ENCODE measurements around the gene FOXR1.
"Not testable (repeated sequence)": the region's sequence is repeated elsewhere in the genome, so short reads cannot be mapped to it uniquely, and the experiment has no call there.

Gene FOXR1

GRCh38 chr11:118953265-118953664 lies 18.3 kb upstream of the FOXR1 start:
- Histone ChIP-seq H3K27ac (ENCODE audit: low read length) (no peak overlapping the region), H3K4me3 (ENCODE audit: low read length) (no peak overlapping the region), H3K36me3 (ENCODE audit: control insufficient read depth, insufficient read depth, low read length) (no peaks in the 10 kb centered on the region), H3K9me3 (ENCODE audit: control insufficient read depth, insufficient read depth, low read length) (no peaks in the 10 kb centered on the region), H3K27me3 (ENCODE audit: control insufficient read depth, insufficient read depth, low read length) (no peaks in the 10 kb centered on the region), H3K4me1 (ENCODE audit: control insufficient read depth, insufficient read depth, low read length) (no peaks in the 10 kb centered on the region)
- DNase-seq (ENCODE audit: low read depth, low spot score), result no peak
- no CpG with 5 or more reads among the region's 6 CpGs for whole genome bisulfite sequencing (ENCODE audit: insufficient coverage, insufficient read length)

- WGBS (ENCODE audit: insufficient coverage, insufficient read length), result no CpG with 5 or more reads among the region's 6 CpGs
- H3K4me1 ChIP-seq (ENCODE audit: control insufficient read depth, insufficient read depth, low read length); H3K4me3 ChIP-seq (ENCODE audit: low read length); H3K36me3 ChIP-seq (ENCODE audit: control insufficient read depth, insufficient read depth, low read length); DNase-seq (ENCODE audit: low read depth, low spot score); H3K9me3 ChIP-seq (ENCODE audit: control insufficient read depth, insufficient read depth, low read length); H3K27me3 ChIP-seq (ENCODE audit: control insufficient read depth, insufficient read depth, low read length); H3K27ac ChIP-seq (ENCODE audit: low read length): not testable (repeated sequence)
Observed at GRCh38 chr11:118953976-118954375, 17.6 kb upstream of the FOXR1 start.

GRCh38 chr11:118956094-118956846 lies 15.3 kb upstream of the FOXR1 start, which contains the start of gene UPK2:
Gene UPK2, plus strand, starts transcription at chr11:118956298. Its CDS starts 53 bp downstream, at chr11:118956351.
- Histone ChIP-seq H3K27ac (ENCODE audit: low read length) (no peak within 1 kb of the TSS), H3K9me3 (ENCODE audit: control insufficient read depth, insufficient read depth, low read length) (no peaks in the 10 kb centered on the region), H3K4me3 (ENCODE audit: low read length) (no peak within 1 kb of the TSS), H3K27me3 (ENCODE audit: control insufficient read depth, insufficient read depth, low read length) (no peaks in the 10 kb centered on the region), H3K36me3 (ENCODE audit: control insufficient read depth, insufficient read depth, low read length) (no peaks in the 10 kb centered on the region), H3K4me1 (ENCODE audit: control insufficient read depth, insufficient read depth, low read length) (no peaks in the 10 kb centered on the region)
- no CpG with 5 or more reads among the region's 7 CpGs for WGBS (ENCODE audit: insufficient coverage, insufficient read length)
- DNase-seq (ENCODE audit: low read depth, low spot score), result peak; percentile 83

GRCh38 chr11:118956847-118957469 lies 14.6 kb upstream of the FOXR1 start:
- WGBS (ENCODE audit: insufficient coverage, insufficient read length), result no CpG with 5 or more reads among the region's 14 CpGs

GRCh38 chr11:118957549-118957948 lies 14.0 kb upstream of the FOXR1 start:
- no CpG with 5 or more reads among the region's 11 CpGs for WGBS (ENCODE audit: insufficient coverage, insufficient read length)
- Histone ChIP-seq H3K4me1 (ENCODE audit: control insufficient read depth, insufficient read depth, low read length) (no peaks in the 10 kb centered on the region), H3K27ac (ENCODE audit: low read length) (no peak overlapping the region), H3K27me3 (ENCODE audit: control insufficient read depth, insufficient read depth, low read length) (no peaks in the 10 kb centered on the region), H3K36me3 (ENCODE audit: control insufficient read depth, insufficient read depth, low read length) (no peaks in the 10 kb centered on the region), H3K9me3 (ENCODE audit: control insufficient read depth, insufficient read depth, low read length) (no peaks in the 10 kb centered on the region), H3K4me3 (ENCODE audit: low read length) (no peak overlapping the region)
- no peak for DNase-seq (ENCODE audit: low read depth, low spot score)

More at GRCh38 chr11:118956847-118957469, 14.6 kb upstream of the FOXR1 start:
- H3K36me3 ChIP-seq (ENCODE audit: control insufficient read depth, insufficient read depth, low read length), result no peaks in the 10 kb centered on the region
- H3K4me3 ChIP-seq (ENCODE audit: low read length), result no peak overlapping the region
- DNase-seq (ENCODE audit: low read depth, low spot score), result no peak
- no peaks in the 10 kb centered on the region for H3K27me3 ChIP-seq (ENCODE audit: control insufficient read depth, insufficient read depth, low read length)
- H3K4me1 ChIP-seq (ENCODE audit: control insufficient read depth, insufficient read depth, low read length), result no peaks in the 10 kb centered on the region
- H3K27ac ChIP-seq (ENCODE audit: low read length), result no peak overlapping the region
- no peaks in the 10 kb centered on the region for H3K9me3 ChIP-seq (ENCODE audit: control insufficient read depth, insufficient read depth, low read length)

GRCh38 chr11:118957968-118958367 lies 13.6 kb upstream of the FOXR1 start:
- DNase-seq (ENCODE audit: low read depth, low spot score), result no peak
- H3K4me3 ChIP-seq (ENCODE audit: low read length), result no peak overlapping the region
- no peaks in the 10 kb centered on the region for H3K27me3 ChIP-seq (ENCODE audit: control insufficient read depth, insufficient read depth, low read length)
- no peaks in the 10 kb centered on the region for H3K9me3 ChIP-seq (ENCODE audit: control insufficient read depth, insufficient read depth, low read length)
- WGBS (ENCODE audit: insufficient coverage, insufficient read length), result no CpG with 5 or more reads among the region's 8 CpGs
- no peaks in the 10 kb centered on the region for H3K4me1 ChIP-seq (ENCODE audit: control insufficient read depth, insufficient read depth, low read length)
- H3K36me3 ChIP-seq (ENCODE audit: control insufficient read depth, insufficient read depth, low read length), result no peaks in the 10 kb centered on the region
- no peak overlapping the region for H3K27ac ChIP-seq (ENCODE audit: low read length)

GRCh38 chr11:118958577-118958976 lies 13.0 kb upstream of the FOXR1 start:
- no CpG with 5 or more reads among the region's 2 CpGs for WGBS (ENCODE audit: insufficient coverage, insufficient read length)
- DNase-seq (ENCODE audit: low read depth, low spot score), result no peak
- no peak overlapping the region for H3K27ac ChIP-seq (ENCODE audit: low read length)
- H3K9me3 ChIP-seq (ENCODE audit: control insufficient read depth, insufficient read depth, low read length), result no peaks in the 10 kb centered on the region
- no peaks in the 10 kb centered on the region for H3K27me3 ChIP-seq (ENCODE audit: control insufficient read depth, insufficient read depth, low read length)
- H3K4me1 ChIP-seq (ENCODE audit: control insufficient read depth, insufficient read depth, low read length), result no peaks in the 10 kb centered on the region
- no peak overlapping the region for H3K4me3 ChIP-seq (ENCODE audit: low read length)
- H3K36me3 ChIP-seq (ENCODE audit: control insufficient read depth, insufficient read depth, low read length), result no peaks in the 10 kb centered on the region

GRCh38 chr11:118961189-118961588 lies 10.4 kb upstream of the FOXR1 start:
- no peak overlapping the region for H3K4me3 ChIP-seq (ENCODE audit: low read length)
- no peaks in the 10 kb centered on the region for H3K27me3 ChIP-seq (ENCODE audit: control insufficient read depth, insufficient read depth, low read length)
- DNase-seq (ENCODE audit: low read depth, low spot score), result no peak
- no peaks in the 10 kb centered on the region for H3K9me3 ChIP-seq (ENCODE audit: control insufficient read depth, insufficient read depth, low read length)
- no peak overlapping the region for H3K27ac ChIP-seq (ENCODE audit: low read length)
- no peaks in the 10 kb centered on the region for H3K36me3 ChIP-seq (ENCODE audit: control insufficient read depth, insufficient read depth, low read length)
- H3K4me1 ChIP-seq (ENCODE audit: control insufficient read depth, insufficient read depth, low read length), result no peaks in the 10 kb centered on the region
- no CpG with 5 or more reads among the region's 5 CpGs for WGBS (ENCODE audit: insufficient coverage, insufficient read length)

GRCh38 chr11:118961591-118961990 lies 10.0 kb upstream of the FOXR1 start:
- Histone ChIP-seq H3K4me1 (ENCODE audit: control insufficient read depth, insufficient read depth, low read length) (no peaks in the 10 kb centered on the region), H3K27ac (ENCODE audit: low read length) (no peak overlapping the region), H3K27me3 (ENCODE audit: control insufficient read depth, insufficient read depth, low read length) (no peaks in the 10 kb centered on the region), H3K36me3 (ENCODE audit: control insufficient read depth, insufficient read depth, low read length) (no peaks in the 10 kb centered on the region), H3K9me3 (ENCODE audit: control insufficient read depth, insufficient read depth, low read length) (no peaks in the 10 kb centered on the region), H3K4me3 (ENCODE audit: low read length) (no peak overlapping the region)
- DNase-seq (ENCODE audit: low read depth, low spot score), result no peak
- WGBS (ENCODE audit: insufficient coverage, insufficient read length), result no CpG with 5 or more reads among the region's 11 CpGs

GRCh38 chr11:118969508-118969907 lies 2.1 kb upstream of the FOXR1 start:
- H3K9me3 ChIP-seq (ENCODE audit: control insufficient read depth, insufficient read depth, low read length); H3K27ac ChIP-seq (ENCODE audit: low read length); DNase-seq (ENCODE audit: low read depth, low spot score); H3K4me1 ChIP-seq (ENCODE audit: control insufficient read depth, insufficient read depth, low read length); H3K36me3 ChIP-seq (ENCODE audit: control insufficient read depth, insufficient read depth, low read length); H3K27me3 ChIP-seq (ENCODE audit: control insufficient read depth, insufficient read depth, low read length); H3K4me3 ChIP-seq (ENCODE audit: low read length): not testable (repeated sequence)
- WGBS (ENCODE audit: insufficient coverage, insufficient read length), result no CpG with 5 or more reads among the region's 2 CpGs

Measured in iPS DF 6.9 (cell line).